SK-MEL-5 (cell line): Measurements from ENCODE around the gene ADAMTSL2. TPM values are rescaled to one million over a fixed set of nuclear protein-coding genes. Genes with fewer than 3 reads are reported as not detected.
"Not testable (repeated sequence)": the region's sequence is repeated elsewhere in the genome, so short reads cannot be mapped to it uniquely, and the experiment has no call there.

Source experiments
- DNase-seq: peaks from one replicate; pipeline ENCODE4 v3.0.0-alpha.2; 2016; ENCODE audit warnings: low read depth, low spot score
- in situ Hi-C: cut with HindIII; loops from 2 replicates; pipeline ENCODE4 v1.10.0; 2016; ENCODE audit warnings: low sequenced_read_pairs, high pct_unique_total_duplicates, low pct_unique_long_range_greater_than_20kb
- total RNA-seq: library from RNA; depleted of rRNA; stranded (reverse); fragments of >200 nt; shearing (Covaris generic); gene quantifications from 2 replicates; pipeline ENCODE4 v1.2.3, GENCODE V29; 2014

The ADAMTSL2 gene
- total RNA-seq, 1 experiment from 2014 or later = 1.1 TPM

GRCh38 chr9:133561976-133562554 is 27.6 kb downstream of the ADAMTSL2 start:
- DNase-seq = no peak
- in situ Hi-C loops = no loop called here

GRCh38 chr9:133562611-133563290 is 28.2 kb downstream of the ADAMTSL2 start:
- no peak for DNase-seq
- in situ Hi-C loops = no loop called here

- no peak for DNase-seq
- in situ Hi-C loops = no loop called here
These were observed 28.8 kb downstream of the ADAMTSL2 start for GRCh38 chr9:133563291-133563796.

GRCh38 chr9:133563814-133564213 is 29.3 kb downstream of the ADAMTSL2 start:
- in situ Hi-C loops, DNase-seq: not testable (repeated sequence)

- no peak for DNase-seq
- in situ Hi-C loops = no loop called here
These were observed 30.1 kb downstream of the ADAMTSL2 start for GRCh38 chr9:133564451-133565116.

- DNase-seq = no peak
- in situ Hi-C loops = no loop called here
These were observed 31.9 kb downstream of the ADAMTSL2 start for GRCh38 chr9:133566382-133566781.

GRCh38 chr9:133566817-133567216 is 32.3 kb downstream of the ADAMTSL2 start:
- no peak for DNase-seq
- in situ Hi-C loops = no loop called here

- in situ Hi-C loops = no loop called here
- no peak for DNase-seq
These were observed 33.7 kb downstream of the ADAMTSL2 start for GRCh38 chr9:133568186-133568585.

- in situ Hi-C loops = no loop called here
- DNase-seq = no peak
These were observed 34.7 kb downstream of the ADAMTSL2 start for GRCh38 chr9:133569121-133569785.

- no peak for DNase-seq
- in situ Hi-C loops = no loop called here
These were observed 35.6 kb downstream of the ADAMTSL2 start for GRCh38 chr9:133569891-133570690.

- DNase-seq = no peak
- in situ Hi-C loops = no loop called here
These were observed 36.2 kb downstream of the ADAMTSL2 start for GRCh38 chr9:133570691-133571080.

GRCh38 chr9:133571391-133571890 is 36.9 kb downstream of the ADAMTSL2 start:
- in situ Hi-C loops = no loop called here
- no peak for DNase-seq

- no peak for DNase-seq
- in situ Hi-C loops = no loop called here
These were observed 37.5 kb downstream of the ADAMTSL2 start for GRCh38 chr9:133571896-133572595.

- in situ Hi-C loops = no loop called here
- DNase-seq = no peak
These were observed 38.4 kb downstream of the ADAMTSL2 start for GRCh38 chr9:133572821-133573361.

GRCh38 chr9:133573791-133574515 is 39.4 kb downstream of the ADAMTSL2 start:
- no peak for DNase-seq

GRCh38 chr9:133574771-133575170 is 40.3 kb downstream of the ADAMTSL2 start:
- DNase-seq = no peak
- in situ Hi-C loops = no loop called here

More at GRCh38 chr9:133573791-133574515, 39.4 kb downstream of the ADAMTSL2 start:
- in situ Hi-C loops = no loop called here
